AG04449 (cell line): ENCODE data around the gene PLEKHG4B.

Source experiments
- CTCF ChIA-PET: fragments of 350-600 bp; formaldehyde crosslinking; extraction: SDS; loops from one replicate; lab custom pipeline; 2021; ENCODE audit warnings: antibody characterized with exemption; lab: Yijun Ruan, JAX
- POLR2A ChIA-PET: fragments of 400-600, 350-600 bp; formaldehyde crosslinking; extraction: SDS; loops from one replicate; lab custom pipeline; 2020; ENCODE audit warnings: antibody characterized with exemption, inconsistent platforms; lab: Yijun Ruan, JAX
- DNase-seq: peaks from one replicate; pipeline ENCODE4 v3.0.0-alpha.2; 2010; ENCODE audit warnings: low read depth, low spot score
- H3K4me3 ChIP-seq: 2 replicates; pipeline ENCODE4 v1.5.1; 2011; ENCODE audit warnings: low read depth, mild to moderate bottlenecking, control low read depth, low read length
- TF ChIP-seq, protein P1 (sequence below): IDR thresholded peaks from one replicate; pipeline ENCODE4 v1.5.1; 2011; ENCODE audit warnings: mild to moderate bottlenecking, moderate library complexity, low read length, control low read depth, inconsistent platforms; ENCODE audit not compliant: insufficient read depth; ENCODE audit errors: missing control alignments

PLEKHG4B gene

GRCh38 chr5:126806-127205, 34.8 kb downstream of the PLEKHG4B start:
- ChIA-PET POLR2A (no interaction called here), CTCF (no interaction called here)
- TF ChIP-seq, protein P1, sequence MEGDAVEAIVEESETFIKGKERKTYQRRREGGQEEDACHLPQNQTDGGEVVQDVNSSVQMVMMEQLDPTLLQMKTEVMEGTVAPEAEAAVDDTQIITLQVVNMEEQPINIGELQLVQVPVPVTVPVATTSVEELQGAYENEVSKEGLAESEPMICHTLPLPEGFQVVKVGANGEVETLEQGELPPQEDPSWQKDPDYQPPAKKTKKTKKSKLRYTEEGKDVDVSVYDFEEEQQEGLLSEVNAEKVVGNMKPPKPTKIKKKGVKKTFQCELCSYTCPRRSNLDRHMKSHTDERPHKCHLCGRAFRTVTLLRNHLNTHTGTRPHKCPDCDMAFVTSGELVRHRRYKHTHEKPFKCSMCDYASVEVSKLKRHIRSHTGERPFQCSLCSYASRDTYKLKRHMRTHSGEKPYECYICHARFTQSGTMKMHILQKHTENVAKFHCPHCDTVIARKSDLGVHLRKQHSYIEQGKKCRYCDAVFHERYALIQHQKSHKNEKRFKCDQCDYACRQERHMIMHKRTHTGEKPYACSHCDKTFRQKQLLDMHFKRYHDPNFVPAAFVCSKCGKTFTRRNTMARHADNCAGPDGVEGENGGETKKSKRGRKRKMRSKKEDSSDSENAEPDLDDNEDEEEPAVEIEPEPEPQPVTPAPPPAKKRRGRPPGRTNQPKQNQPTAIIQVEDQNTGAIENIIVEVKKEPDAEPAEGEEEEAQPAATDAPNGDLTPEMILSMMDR = no peak
- no peak for DNase-seq
- H3K4me3 ChIP-seq = no peak overlapping the region

- ChIA-PET POLR2A (no interaction called here), CTCF (no interaction called here)
- H3K4me3 ChIP-seq = no peak overlapping the region
- DNase-seq = no peak
- TF ChIP-seq, protein P1 = no peak
Measured at GRCh38 chr5:127886-128285, 35.9 kb downstream of the PLEKHG4B start.

GRCh38 chr5:128446-128845, 36.5 kb downstream of the PLEKHG4B start:
- H3K4me3 ChIP-seq = no peak overlapping the region
- no peak for DNase-seq
- POLR2A ChIA-PET = no interaction called here
- TF ChIP-seq, protein P1 = no peak
- CTCF ChIA-PET = interaction anchor here (2.8 kb wide), 1 partner anchor 60 kb away, joined by 8 read pairs; no protein-coding TSS in a partner anchor

DNA sequence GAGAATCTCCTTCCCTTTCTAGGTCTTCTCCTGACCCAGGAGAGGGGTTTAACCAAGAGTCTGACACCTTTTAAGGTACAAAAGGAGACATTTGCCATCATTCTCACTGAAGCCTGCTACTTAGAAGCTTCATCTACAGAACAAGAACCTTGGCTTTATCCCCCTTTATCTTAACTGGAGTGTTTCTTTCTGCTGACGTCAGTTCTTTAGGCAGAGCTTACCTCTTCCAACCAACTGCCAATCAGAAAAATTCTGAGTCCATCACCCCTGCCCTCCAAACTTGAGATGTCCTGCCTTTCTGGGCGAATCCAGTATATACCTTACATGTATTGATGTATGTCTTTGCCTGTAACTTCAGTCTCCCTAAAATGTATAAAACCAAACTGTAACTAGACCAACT, 37.2 kb downstream of the PLEKHG4B start:
- H3K4me3 ChIP-seq = no peak overlapping the region
- no peak for DNase-seq
- TF ChIP-seq, protein P1 = no peak
- CTCF ChIA-PET = interaction anchor here (2.8 kb wide), 1 partner anchor 59 kb away, joined by 8 read pairs; no protein-coding TSS in a partner anchor
- POLR2A ChIA-PET = no interaction called here

- CTCF ChIA-PET = interaction anchor here (2.8 kb wide), 1 partner anchor 59 kb away, joined by 8 read pairs; no protein-coding TSS in a partner anchor
- POLR2A ChIA-PET = no interaction called here
- TF ChIP-seq, protein P1 = no peak
- H3K4me3 ChIP-seq = no peak overlapping the region
- DNase-seq = peak; percentile 93
Measured at GRCh38 chr5:129820-130219, 37.9 kb downstream of the PLEKHG4B start.

DNA sequence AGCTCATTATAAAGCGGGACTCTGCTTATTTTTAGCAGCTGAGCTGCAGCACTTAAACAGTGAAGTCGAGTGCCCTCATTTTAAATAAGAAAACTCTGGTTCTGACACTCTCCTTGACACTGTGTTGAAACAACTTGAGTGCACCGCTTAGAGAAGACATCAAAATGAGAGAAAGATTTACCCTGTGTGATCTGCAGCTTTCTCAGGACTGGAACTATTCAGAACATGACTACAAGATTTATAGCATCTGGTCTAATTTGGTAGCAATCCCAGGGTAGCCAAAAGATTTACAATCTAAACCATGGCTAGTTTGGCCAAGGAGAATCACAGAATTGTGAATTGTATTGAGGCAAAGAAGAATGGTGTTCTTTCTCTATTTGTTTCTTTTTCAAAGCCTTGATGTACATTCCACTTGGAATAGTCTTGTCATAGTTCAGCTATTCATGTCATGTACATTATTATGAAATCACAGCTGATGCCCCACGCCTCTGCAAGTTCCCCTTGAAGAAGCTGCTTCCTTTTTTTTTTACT, 38.7 kb downstream of the PLEKHG4B start:
- DNase-seq = peak; percentile 50
- TF ChIP-seq, protein P1 = no peak
- POLR2A ChIA-PET = no interaction called here
- CTCF ChIA-PET = interaction anchor here (2.8 kb wide), 1 partner anchor 58 kb away, joined by 8 read pairs; no protein-coding TSS in a partner anchor
- H3K4me3 ChIP-seq = no peak overlapping the region
